Breast epithelium (tissue), 4 donors: ENCODE results near the gene TMEM204. TPM values are rescaled to one million over a fixed set of nuclear protein-coding genes. Genes with fewer than 3 reads are reported as not detected.

Experiments
- DNase-seq, 2 donors: peaks; one replicate each; pipeline ENCODE4 v3.0.0-alpha.2; 2019; ENCODE audit warnings: low spot score in 2 of 2
- H3K27ac ChIP-seq, 2 donors: fragments of 200-600 bp; sonication (generic) in 1 of 2; one replicate each; pipeline ENCODE4 v1.5.1; 2016 to 2019; ENCODE audit warnings: mild to moderate bottlenecking in 1 of 2
- H3K27me3 ChIP-seq, 2 donors: fragments of 200-600 bp; sonication (generic) in 1 of 2; one replicate each; pipeline versions ENCODE4 v1.5.1 to v1.6.0; 2017 to 2019; ENCODE audit warnings: control low read depth in 1 of 2, mild to moderate bottlenecking in 1 of 2
- H3K36me3 ChIP-seq: fragments of 200-600 bp; one replicate; pipeline ENCODE4 v1.5.1; 2019
- H3K4me1 ChIP-seq, 2 donors: fragments of 200-600 bp; sonication (generic); one replicate each; pipeline ENCODE4 v1.5.1; 2016 to 2019; ENCODE audit warnings: control low read depth in 1 of 2
- H3K4me3 ChIP-seq, 3 donors: fragments of 200-600 bp; sonication (generic); 1 replicate in 2 of 3; 2 replicates in 1 of 3; pipeline ENCODE4 v1.5.1; 2016 to 2019; ENCODE audit warnings: mild to moderate bottlenecking in 3 of 3, moderate library complexity in 2 of 3
- H3K9me3 ChIP-seq, 2 donors: fragments of 200-600 bp; sonication (generic) in 1 of 2; one replicate each; pipeline ENCODE4 v1.5.1; 2016 to 2019; ENCODE audit warnings: control low read depth in 1 of 2
- CTCF ChIP-seq, 3 donors: fragments of 450-650 bp; IDR thresholded peaks; one replicate each; pipeline ENCODE4 v1.5.1; 2016 to 2017; ENCODE audit warnings: antibody characterized with exemption in 3 of 3, mild to moderate bottlenecking in 3 of 3, moderate library complexity in 3 of 3
- POLR2A ChIP-seq: fragments of 450-650 bp; IDR thresholded peaks from one replicate; pipeline ENCODE4 v1.6.1; 2016; ENCODE audit warnings: antibody characterized with exemption, mild to moderate bottlenecking, moderate library complexity
- POLR2AphosphoS5 ChIP-seq, 3 donors: sonication (generic); formaldehyde crosslinking; IDR thresholded peaks; one replicate each; pipeline ENCODE4 v1.6.1; 2017; ENCODE audit warnings: antibody characterized with exemption in 3 of 3
- intact Hi-C: fragments of 100-400 bp; cut with DNase I; formaldehyde crosslinking; loops from one replicate; pipeline ENCODE4 v1.15.1; 2023; ENCODE audit warnings: low total_unique reads
- total RNA-seq, 3 donors: library from RNA; depleted of rRNA; stranded (reverse); fragments of >200 nt; gene quantifications; one replicate each; pipeline ENCODE4 v1.1.0, GENCODE V29; 2016

TMEM204 gene
- total RNA-seq, 3 donors from 2014 or later: 27.8 to 37.0 (median 34.1) TPM

GRCh38 chr16:1496464-1496863 lies 37.0 kb upstream of the TMEM204 start:
- Histone ChIP-seq H3K9me3 (no peaks in the 10 kb centered on the region), H3K4me3 (no peak overlapping the region), H3K27me3 (no peaks in the 10 kb centered on the region), H3K4me1 (peaks cover 6 to 12% of the 10 kb centered on the region in 2 donors), H3K27ac (no peak overlapping the region), H3K36me3 (peaks cover 16% of the 10 kb centered on the region)
- no peak for DNase-seq
- intact Hi-C loops: no loop called here
- TF ChIP-seq CTCF (IDR thresholded peaks at IDR 0.05): no peak
- no peak for TF ChIP-seq POLR2AphosphoS5 (IDR thresholded peaks at IDR 0.05)
- TF ChIP-seq POLR2A: no peak

DNA sequence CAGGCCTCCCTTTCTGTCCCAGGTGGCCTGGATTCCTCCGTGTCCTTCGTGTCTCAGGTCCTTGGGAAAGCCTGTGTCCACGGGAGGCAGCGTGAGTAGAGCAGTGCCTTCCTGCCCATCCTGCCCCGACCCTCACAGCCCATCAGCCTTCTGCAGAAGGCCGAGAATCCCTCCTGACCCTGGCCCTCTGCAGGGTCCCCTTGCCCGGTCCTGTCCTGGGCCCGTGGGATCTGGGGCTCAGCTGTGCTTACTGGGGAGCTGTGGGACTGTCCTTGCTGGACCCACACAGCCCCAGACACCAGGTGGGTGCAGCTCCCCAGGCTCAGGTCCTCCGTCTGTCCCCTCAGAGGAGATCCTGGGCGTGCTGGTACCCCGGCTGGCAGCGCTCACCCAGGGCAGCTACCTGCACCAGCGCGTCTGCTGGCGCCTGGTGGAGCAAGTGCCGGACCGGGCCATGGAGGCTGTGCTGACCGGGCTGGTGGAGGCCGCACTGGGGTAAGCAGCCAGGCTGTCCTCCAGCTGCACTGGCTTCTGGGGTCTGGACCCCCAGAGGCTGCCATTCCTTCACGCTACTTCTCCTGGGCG lies 36.4 kb upstream of the TMEM204 start:
- no peak for DNase-seq

DNA sequence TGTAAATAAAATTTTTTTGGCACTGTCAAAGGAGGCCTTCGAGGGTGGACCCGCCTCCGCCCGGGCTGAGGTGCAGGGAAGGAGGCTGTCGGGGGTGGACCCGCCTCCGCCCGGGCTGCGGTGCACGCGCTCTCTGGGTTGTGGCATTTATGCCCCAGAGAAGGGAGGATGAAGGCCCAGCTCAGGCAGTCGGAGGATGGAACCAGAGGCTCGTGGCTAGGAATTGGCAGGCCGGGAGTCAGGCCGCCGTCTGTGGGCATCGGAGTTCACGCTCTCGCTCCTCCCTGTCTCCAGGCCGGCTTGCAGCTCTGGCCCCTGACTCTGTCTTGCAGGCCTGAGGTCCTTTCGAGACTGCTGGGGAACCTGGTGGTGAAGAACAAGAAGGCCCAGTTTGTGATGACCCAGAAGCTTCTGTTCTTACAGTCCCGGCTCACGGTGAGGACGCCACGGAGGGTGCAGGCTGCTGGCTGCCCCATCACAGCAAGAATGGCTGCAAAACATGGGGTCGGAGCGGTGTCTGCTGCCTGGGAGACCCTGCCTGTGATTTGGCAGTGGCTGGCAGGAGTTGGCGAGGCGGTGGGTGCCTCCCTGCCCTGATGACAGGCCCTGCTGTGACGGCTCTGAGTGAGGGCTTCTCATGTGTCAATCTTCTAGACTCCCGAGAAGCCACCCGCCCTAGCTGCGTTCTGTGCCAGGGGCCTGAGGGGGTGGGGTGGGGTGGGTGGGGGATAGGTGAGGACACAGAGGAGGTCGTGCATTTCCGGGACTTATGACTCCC lies 34.4 kb upstream of the TMEM204 start:
- peaks cover 27% of the 10 kb centered on the region for H3K36me3 ChIP-seq
- H3K4me3 ChIP-seq: no peak overlapping the region
- TF ChIP-seq CTCF (IDR thresholded peaks at IDR 0.05) (no peak), POLR2AphosphoS5 (IDR thresholded peaks at IDR 0.05) (no peak), POLR2A (no peak)
- H3K27me3 ChIP-seq: no peaks in the 10 kb centered on the region
- H3K9me3 ChIP-seq: no peaks in the 10 kb centered on the region
- DNase-seq: no peak
- no peak overlapping the region for H3K27ac ChIP-seq
- intact Hi-C loops: no loop called here
- H3K4me1 ChIP-seq: peaks cover 6% of the 10 kb centered on the region in 2 donors

More for the DNA sequence above, 36.4 kb upstream of the TMEM204 start:
- Histone ChIP-seq H3K4me3 (no peak overlapping the region), H3K4me1 (peaks cover 6 to 12% of the 10 kb centered on the region in 2 donors), H3K27ac (no peak overlapping the region), H3K36me3 (peaks cover 21% of the 10 kb centered on the region), H3K27me3 (no peaks in the 10 kb centered on the region), H3K9me3 (no peaks in the 10 kb centered on the region)
- intact Hi-C loops: no loop called here
- TF ChIP-seq POLR2A (no peak), CTCF (IDR thresholded peaks at IDR 0.05) (no peak), POLR2AphosphoS5 (IDR thresholded peaks at IDR 0.05) (no peak)

GRCh38 chr16:1499756-1500464 lies 33.6 kb upstream of the TMEM204 start:
- no peaks in the 10 kb centered on the region for H3K9me3 ChIP-seq
- TF ChIP-seq CTCF (IDR thresholded peaks at IDR 0.05): no peak
- TF ChIP-seq POLR2AphosphoS5 (IDR thresholded peaks at IDR 0.05): no peak
- no peak for TF ChIP-seq POLR2A
- no peaks in the 10 kb centered on the region for H3K4me1 ChIP-seq
- H3K4me3 ChIP-seq: no peak overlapping the region
- H3K27ac ChIP-seq: no peak overlapping the region
- H3K27me3 ChIP-seq: no peaks in the 10 kb centered on the region
- intact Hi-C loops: no loop called here
- no peak for DNase-seq
- peaks cover 27% of the 10 kb centered on the region for H3K36me3 ChIP-seq
